ENCODE data around the gene ADAMTS15.

DNA sequence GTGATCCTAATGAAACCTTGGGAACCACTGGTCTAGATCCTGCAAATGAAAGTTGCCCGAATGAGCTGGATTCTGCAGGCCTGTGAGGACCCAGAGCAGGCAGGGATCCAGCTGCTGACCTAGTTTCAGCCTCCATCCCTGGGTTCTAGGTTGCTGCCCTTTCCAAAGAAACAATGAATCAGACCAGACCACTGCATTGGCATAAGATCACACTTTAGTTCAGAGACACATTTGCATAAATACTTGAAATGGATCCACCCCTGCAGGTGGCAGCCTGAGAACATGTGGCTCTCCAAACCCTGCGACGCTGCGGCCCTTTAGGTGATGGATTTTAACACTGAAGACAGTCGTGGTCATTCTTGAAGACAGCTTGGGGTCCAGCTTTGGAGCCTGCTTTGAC is 43.7 kb upstream of the ADAMTS15 start:
- TF ChIP-seq, protein P1, sequence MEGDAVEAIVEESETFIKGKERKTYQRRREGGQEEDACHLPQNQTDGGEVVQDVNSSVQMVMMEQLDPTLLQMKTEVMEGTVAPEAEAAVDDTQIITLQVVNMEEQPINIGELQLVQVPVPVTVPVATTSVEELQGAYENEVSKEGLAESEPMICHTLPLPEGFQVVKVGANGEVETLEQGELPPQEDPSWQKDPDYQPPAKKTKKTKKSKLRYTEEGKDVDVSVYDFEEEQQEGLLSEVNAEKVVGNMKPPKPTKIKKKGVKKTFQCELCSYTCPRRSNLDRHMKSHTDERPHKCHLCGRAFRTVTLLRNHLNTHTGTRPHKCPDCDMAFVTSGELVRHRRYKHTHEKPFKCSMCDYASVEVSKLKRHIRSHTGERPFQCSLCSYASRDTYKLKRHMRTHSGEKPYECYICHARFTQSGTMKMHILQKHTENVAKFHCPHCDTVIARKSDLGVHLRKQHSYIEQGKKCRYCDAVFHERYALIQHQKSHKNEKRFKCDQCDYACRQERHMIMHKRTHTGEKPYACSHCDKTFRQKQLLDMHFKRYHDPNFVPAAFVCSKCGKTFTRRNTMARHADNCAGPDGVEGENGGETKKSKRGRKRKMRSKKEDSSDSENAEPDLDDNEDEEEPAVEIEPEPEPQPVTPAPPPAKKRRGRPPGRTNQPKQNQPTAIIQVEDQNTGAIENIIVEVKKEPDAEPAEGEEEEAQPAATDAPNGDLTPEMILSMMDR (IDR thresholded peaks at IDR 0.05): no peak
- TF ChIP-seq EP300 (IDR thresholded peaks at IDR 0.05): no peak

Data from tibial nerve (tissue), 4 donors.